ENCODE results near the gene POC1B.
"Not testable (repeated sequence)": the region's sequence is repeated elsewhere in the genome, so short reads cannot be mapped to it uniquely, and the experiment has no call there.

POC1B gene

DNA sequence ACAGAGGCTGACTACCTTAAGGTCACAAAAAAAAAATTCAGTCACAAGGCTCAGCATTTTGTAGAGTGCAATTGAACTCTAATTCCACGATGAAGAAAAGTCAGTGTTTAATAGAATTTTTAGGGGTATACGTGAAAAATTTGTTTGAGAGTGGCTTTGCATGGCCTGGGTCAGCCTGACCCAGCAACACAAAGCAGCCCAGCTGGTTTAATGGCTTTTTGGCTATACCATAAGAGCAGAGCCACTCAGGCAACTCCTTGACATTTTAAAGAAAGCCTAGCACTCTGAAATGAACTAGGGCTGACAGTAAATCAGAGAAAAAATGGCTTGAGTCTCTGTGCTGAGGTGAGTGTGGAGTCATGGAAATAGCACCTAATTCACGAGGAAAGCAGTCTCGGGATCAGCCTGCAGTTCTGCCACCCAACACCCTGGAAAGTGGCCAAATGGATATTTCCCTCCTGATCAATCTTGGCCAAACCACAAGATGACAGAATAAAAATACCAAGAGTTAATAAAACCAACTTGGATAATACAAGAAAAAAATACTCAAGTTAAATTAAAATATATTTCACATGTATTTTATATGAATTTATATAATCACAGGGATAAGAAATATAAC, 60.8 kb downstream of the POC1B start:
- no peak for DNase-seq (ENCODE audit: low spot score)

GRCh38 chr12:89461649-89462612, 63.9 kb downstream of the POC1B start:
- DNase-seq (ENCODE audit: low spot score) = peak; percentile 80

DNA sequence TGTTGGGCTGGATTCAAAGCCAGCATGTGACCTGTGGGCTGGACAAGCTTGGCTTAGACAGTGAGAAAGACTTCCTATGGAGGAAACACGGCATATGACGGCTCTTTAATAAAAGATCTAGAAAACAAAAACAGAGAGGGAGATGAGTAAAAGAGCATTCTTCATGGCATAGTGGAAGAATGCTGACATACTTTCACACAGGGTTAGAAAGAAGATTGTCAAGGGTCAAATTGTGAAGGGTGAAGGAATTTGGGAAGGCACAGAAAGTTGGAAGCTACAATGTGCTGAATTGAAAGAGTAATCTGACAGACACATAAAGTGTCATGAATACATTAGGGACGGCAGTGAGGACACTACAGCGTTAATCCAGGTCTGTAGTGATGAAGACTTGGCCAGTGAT, 64.7 kb downstream of the POC1B start:
- no peak for DNase-seq (ENCODE audit: low spot score)

DNA sequence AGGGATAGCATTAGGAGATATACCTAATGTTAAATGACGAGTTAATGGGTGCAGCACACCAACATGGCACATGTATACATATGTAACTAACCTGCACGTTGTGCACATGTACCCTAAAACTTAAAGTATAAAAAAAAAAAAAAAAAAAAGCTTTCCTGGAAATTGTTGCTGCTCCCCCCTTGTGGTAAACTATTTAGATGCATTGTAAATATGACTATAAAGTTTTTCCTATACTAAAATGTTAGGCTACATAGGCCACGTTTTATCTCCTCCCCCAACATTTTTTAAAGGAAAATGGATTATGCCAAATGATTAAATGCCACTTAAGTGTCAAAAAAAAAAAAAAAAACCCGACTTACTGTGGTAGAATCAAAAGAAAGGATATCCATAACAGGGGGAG, 66.6 kb downstream of the POC1B start:
- not testable (repeated sequence) for DNase-seq (ENCODE audit: low spot score)

GRCh38 chr12:89456565-89456964, 69.3 kb downstream of the POC1B start:
- DNase-seq (ENCODE audit: low spot score) = no peak

- DNase-seq (ENCODE audit: low spot score) = no peak
Observed at GRCh38 chr12:89454080-89454848, 71.6 kb downstream of the POC1B start.

DNA sequence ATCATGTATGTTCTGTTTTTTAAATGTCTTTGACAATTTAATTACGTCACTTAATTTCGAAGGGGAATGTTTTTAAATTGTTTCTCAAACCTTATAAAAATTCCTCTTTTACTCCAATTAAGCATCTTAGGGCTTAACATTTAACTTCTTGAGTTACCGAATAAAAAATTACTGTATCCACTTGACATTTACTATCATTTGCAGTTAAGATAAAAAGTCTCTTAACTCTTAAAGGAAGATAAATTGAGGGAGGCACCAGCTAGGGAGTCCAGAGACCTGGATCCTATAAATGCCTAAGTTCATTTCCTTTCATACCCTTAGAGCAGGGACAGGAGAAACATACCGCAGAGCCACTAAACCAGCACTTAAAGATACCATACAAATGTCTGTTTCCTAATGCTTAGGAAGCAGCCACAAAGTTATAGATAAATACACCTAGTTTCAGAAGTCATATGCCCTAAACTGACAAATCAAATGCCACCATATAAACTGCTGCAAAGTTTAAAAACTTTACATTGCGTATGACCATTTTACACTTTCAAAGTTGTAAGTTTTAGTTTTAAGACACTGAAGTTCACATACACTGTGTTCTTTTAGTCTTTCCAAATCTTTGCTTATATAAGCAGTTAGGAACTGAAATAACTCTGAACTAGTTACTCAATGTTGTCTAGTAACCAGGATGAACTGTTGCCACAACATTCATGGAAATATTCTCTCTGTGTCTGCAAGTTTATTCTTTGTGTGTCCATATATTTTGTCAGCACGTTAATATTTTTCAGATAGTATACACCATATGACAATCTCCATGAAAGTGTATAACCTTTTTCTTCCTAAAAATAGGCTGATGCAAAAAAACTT, 72.5 kb downstream of the POC1B start:
- DNase-seq (ENCODE audit: low spot score) = peak; percentile 73

- DNase-seq (ENCODE audit: low spot score) = peak; percentile 71
Observed at GRCh38 chr12:89451841-89452251, 74.0 kb downstream of the POC1B start.

GRCh38 chr12:89450907-89451306, 74.9 kb downstream of the POC1B start:
- DNase-seq (ENCODE audit: low spot score) = peak; percentile 56

DNA sequence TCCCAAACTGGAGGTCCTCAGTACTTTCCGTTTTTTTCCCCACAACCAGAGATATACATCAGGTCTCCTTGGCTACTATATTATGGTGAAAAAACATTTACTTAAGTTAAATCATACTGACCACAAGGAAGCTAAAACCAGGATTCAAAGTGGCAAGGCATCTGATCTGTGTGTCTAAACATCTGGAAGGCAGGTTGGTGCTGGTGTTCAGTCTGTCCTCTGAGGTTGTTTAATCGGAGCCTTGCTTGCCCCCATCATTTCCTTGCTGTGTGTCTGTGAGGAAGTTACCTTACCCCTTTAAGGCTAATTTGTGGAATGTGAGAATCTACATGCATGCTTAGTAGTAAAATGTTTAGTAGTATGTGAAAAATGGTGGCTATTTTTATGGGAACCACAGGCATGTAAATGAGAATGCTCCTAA, 76.9 kb downstream of the POC1B start:
- no peak for DNase-seq (ENCODE audit: low spot score)

GRCh38 chr12:89448526-89448925, 77.3 kb downstream of the POC1B start:
- no peak for DNase-seq (ENCODE audit: low spot score)

- peak; percentile 50 for DNase-seq (ENCODE audit: low spot score)
Observed at GRCh38 chr12:89439941-89440340, 85.9 kb downstream of the POC1B start.

- no peak for DNase-seq (ENCODE audit: low spot score)
Observed at GRCh38 chr12:89437231-89437630, 88.6 kb downstream of the POC1B start.

DNA sequence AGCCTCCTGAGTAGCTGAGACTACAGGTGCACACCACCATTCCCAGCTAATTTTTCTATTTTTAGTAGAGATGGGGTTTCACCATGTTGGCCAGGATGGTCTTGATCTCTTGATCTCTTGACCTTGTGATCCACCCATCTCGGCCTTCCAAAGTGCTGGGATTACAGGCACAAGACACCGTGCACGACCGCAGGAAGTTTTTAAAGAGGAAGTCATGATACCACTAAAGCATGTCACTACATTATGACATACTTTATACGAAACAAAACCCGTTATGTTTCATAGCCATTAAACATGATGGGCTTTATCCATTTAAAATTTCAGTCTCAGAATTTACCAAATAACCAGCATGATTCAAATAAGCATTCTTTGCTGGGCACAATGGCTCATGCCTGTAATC, 89.8 kb downstream of the POC1B start:
- no peak for DNase-seq (ENCODE audit: low spot score)

DNA sequence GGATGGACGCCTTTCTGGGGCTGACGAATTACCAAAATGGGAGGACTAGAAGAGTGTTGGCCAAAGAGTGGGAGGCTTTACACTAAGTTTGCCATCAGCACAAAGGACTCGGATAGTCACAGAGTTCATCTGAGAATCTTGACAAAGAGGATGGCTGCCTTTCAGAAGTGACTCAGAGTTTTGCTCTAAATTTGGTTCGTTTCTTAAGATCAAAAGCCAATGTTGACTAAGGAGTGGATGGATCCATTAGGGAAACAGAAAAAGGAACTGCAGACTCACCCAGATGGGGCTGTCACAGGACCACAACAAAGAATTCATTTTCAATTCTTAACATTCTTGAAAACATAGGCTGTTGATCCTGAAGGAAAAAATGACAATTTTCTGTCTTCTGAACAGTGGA, 92.2 kb downstream of the POC1B start:
- DNase-seq (ENCODE audit: low spot score) = no peak

DNA sequence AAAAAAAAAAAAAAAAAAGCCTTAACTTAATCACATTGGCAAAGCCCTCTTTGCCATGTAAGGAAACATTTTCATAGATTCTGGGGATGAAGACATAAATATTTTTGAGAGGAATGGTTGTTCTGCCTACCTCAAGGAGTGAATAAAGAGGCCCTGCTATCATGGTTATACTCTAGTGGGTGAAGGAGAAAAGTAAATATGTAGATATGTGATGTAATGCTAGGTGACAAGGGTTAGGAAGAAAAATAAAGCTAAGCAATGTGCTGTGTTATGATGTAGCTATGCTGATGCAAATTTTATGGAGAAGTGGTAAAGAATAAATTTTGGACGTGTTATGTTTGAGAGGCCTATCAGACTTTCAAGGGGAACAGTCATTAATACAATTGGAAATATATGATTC, 93.5 kb downstream of the POC1B start:
- DNase-seq (ENCODE audit: low spot score) = no peak

- no peak for DNase-seq (ENCODE audit: low spot score)
Observed at GRCh38 chr12:89429528-89429927, 96.3 kb downstream of the POC1B start.

- DNase-seq (ENCODE audit: low spot score) = no peak
Observed at GRCh38 chr12:89427508-89428156, 98.2 kb downstream of the POC1B start.

- DNase-seq (ENCODE audit: low spot score) = no peak
Observed at GRCh38 chr12:89424846-89425245, 101.0 kb downstream of the POC1B start.

GRCh38 chr12:89424389-89424788, 101.5 kb downstream of the POC1B start:
- no peak for DNase-seq (ENCODE audit: low spot score)

All from AG08395 (cell line).